A549 (cell line): ENCODE measurements around the gene RNU6-9. TPM values are rescaled to one million over a fixed set of nuclear protein-coding genes. Genes with fewer than 3 reads are reported as not detected.
A peak's percentile ranks its signal among the peaks of the same experiment; 100 is the strongest.

Experiments used
- ATAC-seq, 2 experiments: fragments of 200-7000 bp in 1 of 2; fragments of >200 bp in 1 of 2; cut with Nextera tagmentation in 1 of 2; cut with Tn5 transposase in 1 of 2; 3 replicates each; pipeline versions ENCODE4 v1.8.0 to v1.9.1; 2018 to 2020; ENCODE audit warnings: mild to moderate bottlenecking in 1 of 2, moderate library complexity in 1 of 2
- CTCF ChIA-PET: fragments of 300-600 bp; sonication (Branson Sonifier 250); formaldehyde crosslinking; extraction: SDS; loops from one replicate; lab custom pipeline; 2021; ENCODE audit warnings: antibody characterized with exemption, inconsistent platforms; lab: Yijun Ruan, JAX
- POLR2A ChIA-PET: fragments of 350-600 bp; formaldehyde crosslinking; extraction: SDS; loops from one replicate; lab custom pipeline; 2021; ENCODE audit warnings: antibody characterized with exemption, inconsistent platforms; lab: Yijun Ruan, JAX
- DNase-seq, 2 experiments: peaks; one replicate each; pipeline versions ENCODE4 v3.0.0 to v3.0.0-alpha.2; 2011 to 2016; ENCODE audit warnings: low read depth in 1 of 2, low spot score in 1 of 2
- FAIRE-seq: peaks from 2 replicates; lab custom pipeline; 2011; peaks lifted over from hg19 to GRCh38; lab: Jason Lieb, UNC
- H3K27ac ChIP-seq, 2 experiments: fragments of >200 bp; sonication (Bioruptor Twin); formaldehyde crosslinking; 3 replicates each; pipeline ENCODE4 v1.5.1; 2016 to 2017
- H3K4me1 ChIP-seq: fragments of >200 bp; sonication (Bioruptor Twin); formaldehyde crosslinking; 3 replicates; pipeline ENCODE4 v1.6.1; 2016
- H3K4me2 ChIP-seq: fragments of >200 bp; sonication (Bioruptor Twin); formaldehyde crosslinking; 3 replicates; pipeline ENCODE4 v1.6.1; 2016
- H3K4me3 ChIP-seq: fragments of >200 bp; sonication (Bioruptor Twin); formaldehyde crosslinking; 3 replicates; pipeline ENCODE4 v1.5.1; 2016
- H3K9me3 ChIP-seq: fragments of >200 bp; sonication (Bioruptor Twin); formaldehyde crosslinking; 3 replicates; pipeline ENCODE4 v1.6.1; 2016
- CHD2 ChIP-seq: fragments of 150-350 bp; IDR thresholded peaks from 2 replicates; pipeline ENCODE4 v1.6.1; 2014; ENCODE audit warnings: low read length; ENCODE audit not compliant: partially characterized antibody
- CHD4 ChIP-seq: fragments of 200-600 bp; sonication (generic); IDR thresholded peaks from 2 replicates; pipeline ENCODE4 v1.6.1; 2016; ENCODE audit warnings: antibody characterized with exemption, mild to moderate bottlenecking, borderline replicate concordance
- EHMT2 ChIP-seq: fragments of 200-600 bp; sonication (generic); IDR thresholded peaks from 2 replicates; pipeline ENCODE4 v1.6.1; 2016; ENCODE audit warnings: antibody characterized with exemption, low read depth, mild to moderate bottlenecking, moderate library complexity
- ESRRA ChIP-seq: fragments of 150-350 bp; IDR thresholded peaks from 2 replicates; pipeline ENCODE4 v1.6.1; 2014; ENCODE audit warnings: mild to moderate bottlenecking, low read length, borderline replicate concordance
- HOXA7 ChIP-seq: fragments of 250-450 bp; sonication (Bioruptor Pico); IDR thresholded peaks from 2 replicates; pipeline ENCODE4 v1.5.0; 2020; ENCODE audit warnings: mild to moderate bottlenecking, moderate library complexity
- HOXB13 ChIP-seq: fragments of 250-450 bp; sonication (Bioruptor Pico); IDR thresholded peaks from 2 replicates; pipeline ENCODE4 v1.5.0; 2020; ENCODE audit warnings: low read depth, mild to moderate bottlenecking, moderate library complexity
- JUN ChIP-seq, 2 experiments: fragments of >200 bp; sonication (Bioruptor Twin); formaldehyde crosslinking; IDR thresholded peaks; 2 replicates in 1 of 2; 3 replicates in 1 of 2; pipeline ENCODE4 v1.6.1; 2016 to 2017
- KDM1A ChIP-seq: fragments of 200-600 bp; sonication (generic); IDR thresholded peaks from 2 replicates; pipeline ENCODE4 v1.6.1; 2016; ENCODE audit warnings: low read depth, mild to moderate bottlenecking
- POLR2A ChIP-seq: IDR thresholded peaks from 2 replicates; pipeline ENCODE4 v1.6.1; 2012; ENCODE audit warnings: mild to moderate bottlenecking, low read length
- POLR2AphosphoS2 ChIP-seq: conservative IDR thresholded peaks from 2 replicates; pipeline ENCODE4 v1.6.1; 2012; ENCODE audit warnings: low read length, improper control_type of control experiment, inconsistent platforms
- TP53 ChIP-seq: fragments of 250-450 bp; sonication (Bioruptor Pico); IDR thresholded peaks from 2 replicates; pipeline ENCODE4 v1.5.0; 2021; ENCODE audit warnings: mild to moderate bottlenecking, moderate library complexity
- ZFP36 ChIP-seq: fragments of 450-650 bp; IDR thresholded peaks from 2 replicates; pipeline ENCODE4 v1.6.1; 2014; ENCODE audit warnings: borderline replicate concordance; ENCODE audit not compliant: partially characterized antibody
- WGBS: methylation state at CpG from one replicate; pipeline ENCODE4 v1.1.6; 2017; ENCODE audit errors: missing lambda C conversion rate; 5-methylcytosine and 5-hydroxymethylcytosine counted together
- polyA plus RNA-seq, 4 experiments: library from polyadenylated mRNA; depleted of rRNA in 3 of 4; stranded (reverse); fragments of >200 nt; fragmentation: RNase III in 1 of 4; extraction: RNeasy Plus Mini Kit Qiagen cat#74134 plus additional on column Dnase treatment in 1 of 4; gene quantifications; 2 replicates in 3 of 4; 3 replicates in 1 of 4; pipeline ENCODE4 v1.2.3, GENCODE V29; 2011 to 2017
- TF ChIP-seq, protein P1 (sequence below): IDR thresholded peaks from 2 replicates; pipeline ENCODE4 v1.6.1; 2012
- TF ChIP-seq, protein P2 (sequence below): fragments of 150-350 bp; IDR thresholded peaks from 2 replicates; pipeline ENCODE4 v1.6.1; 2014; ENCODE audit warnings: low read depth, mild to moderate bottlenecking, low read length
- TF ChIP-seq, protein P3 (sequence below): fragments of >200 bp; sonication (Bioruptor Twin); formaldehyde crosslinking; IDR thresholded peaks from 3 replicates; pipeline ENCODE4 v1.5.1; 2016
- TF ChIP-seq, protein P4 (sequence below): IDR thresholded peaks from 2 replicates; pipeline ENCODE4 v1.6.1; 2012
- TF ChIP-seq, protein P5 (sequence below): IDR thresholded peaks from 2 replicates; pipeline ENCODE4 v1.6.1; 2012; ENCODE audit warnings: low read depth, borderline replicate concordance
- TF ChIP-seq, protein P6 (sequence below): fragments of 450-650 bp; IDR thresholded peaks from 2 replicates; pipeline ENCODE4 v1.6.1; 2014; ENCODE audit warnings: antibody characterized with exemption

RNU6-9 gene
- polyA plus RNA-seq, 2 of the 4 experiments (the other 2 are of a cell fraction), result not detected

DNA sequence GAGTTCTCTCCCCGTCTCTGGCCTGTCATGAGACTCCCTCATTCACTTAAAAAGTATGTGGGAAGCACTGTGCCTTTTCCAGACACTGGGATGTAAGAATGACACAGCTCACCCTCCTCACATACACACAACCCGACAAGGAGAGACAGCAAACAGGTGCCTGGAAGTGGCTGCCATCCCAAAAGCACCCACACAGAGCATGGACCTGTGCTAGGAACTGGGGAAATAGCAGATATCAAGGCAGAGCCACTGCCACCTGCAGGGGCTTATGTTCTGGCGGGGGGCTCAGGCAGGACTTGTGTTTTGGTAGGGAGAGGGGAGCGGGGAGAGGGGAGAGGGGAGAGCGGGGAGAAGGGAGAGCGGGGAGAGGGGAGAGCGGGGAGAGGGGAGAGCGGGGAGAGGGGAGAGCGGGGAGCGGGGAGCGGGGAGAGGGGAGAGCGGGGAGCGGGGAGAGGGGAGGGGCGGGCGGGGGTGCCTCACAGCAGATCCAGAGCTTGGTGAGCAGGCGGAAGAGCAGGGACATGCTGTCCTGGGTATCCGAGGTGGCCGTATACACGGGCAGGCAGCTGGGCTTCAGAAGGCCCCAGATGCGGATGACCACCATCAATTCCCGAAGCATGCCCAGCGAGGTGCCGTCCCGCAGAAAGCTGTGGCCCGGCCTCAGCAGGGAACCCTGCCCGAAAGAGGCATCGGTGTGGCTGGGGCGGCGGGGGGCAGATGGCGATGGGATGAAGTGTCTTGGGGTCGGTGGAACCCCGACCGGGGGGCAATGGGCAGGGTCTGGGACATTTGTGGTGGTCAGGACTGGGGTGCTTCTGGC, 21.6 kb upstream of the RNU6-9 start:
- no peaks in the 10 kb centered on the region for H3K9me3 ChIP-seq
- peak overlapping the region; percentile 42 for H3K4me3 ChIP-seq
- CTCF ChIA-PET, result interaction anchor here (1.3 kb wide), 1 partner anchor 15 kb away, joined by 6 read pairs; no protein-coding TSS in a partner anchor
- POLR2A ChIA-PET, result no interaction called here
- ATAC-seq, result peak in 1 of 2 experiments; percentile 21; a peak in 2 of 6 replicates
- H3K27ac ChIP-seq, result peak overlapping the region; percentile 95 to 98
- 0 out of 2 replicates have a peak, but pooled peaks have one; percentile 18 for TF ChIP-seq POLR2A
- no peak for TF ChIP-seq HOXB13 (CRISPR knock-in tag)
- TF ChIP-seq JUN (IDR thresholded peaks at IDR 0.05), result 0 out of 5 replicates have a peak, but pooled peaks of 1 of the 2 experiments have one; percentile 8
- TF ChIP-seq, protein P1, sequence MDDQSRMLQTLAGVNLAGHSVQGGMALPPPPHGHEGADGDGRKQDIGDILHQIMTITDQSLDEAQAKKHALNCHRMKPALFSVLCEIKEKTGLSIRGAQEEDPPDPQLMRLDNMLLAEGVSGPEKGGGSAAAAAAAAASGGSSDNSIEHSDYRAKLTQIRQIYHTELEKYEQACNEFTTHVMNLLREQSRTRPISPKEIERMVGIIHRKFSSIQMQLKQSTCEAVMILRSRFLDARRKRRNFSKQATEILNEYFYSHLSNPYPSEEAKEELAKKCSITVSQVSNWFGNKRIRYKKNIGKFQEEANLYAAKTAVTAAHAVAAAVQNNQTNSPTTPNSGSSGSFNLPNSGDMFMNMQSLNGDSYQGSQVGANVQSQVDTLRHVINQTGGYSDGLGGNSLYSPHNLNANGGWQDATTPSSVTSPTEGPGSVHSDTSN, result no peak
- TF ChIP-seq TP53 (CRISPR knock-in tag), result no peak
- TF ChIP-seq HOXA7 (CRISPR knock-in tag), result no peak
- TF ChIP-seq CHD2, result no peak
- no peak for FAIRE-seq
- peak overlapping the region; percentile 99 for H3K4me2 ChIP-seq
- H3K4me1 ChIP-seq, result peaks cover 48% of the 10 kb centered on the region
- WGBS, result 8% methylated on average over 2 of the region's 33 CpGs
- DNase-seq, result peak in 1 of 2 experiments; percentile 58

DNA sequence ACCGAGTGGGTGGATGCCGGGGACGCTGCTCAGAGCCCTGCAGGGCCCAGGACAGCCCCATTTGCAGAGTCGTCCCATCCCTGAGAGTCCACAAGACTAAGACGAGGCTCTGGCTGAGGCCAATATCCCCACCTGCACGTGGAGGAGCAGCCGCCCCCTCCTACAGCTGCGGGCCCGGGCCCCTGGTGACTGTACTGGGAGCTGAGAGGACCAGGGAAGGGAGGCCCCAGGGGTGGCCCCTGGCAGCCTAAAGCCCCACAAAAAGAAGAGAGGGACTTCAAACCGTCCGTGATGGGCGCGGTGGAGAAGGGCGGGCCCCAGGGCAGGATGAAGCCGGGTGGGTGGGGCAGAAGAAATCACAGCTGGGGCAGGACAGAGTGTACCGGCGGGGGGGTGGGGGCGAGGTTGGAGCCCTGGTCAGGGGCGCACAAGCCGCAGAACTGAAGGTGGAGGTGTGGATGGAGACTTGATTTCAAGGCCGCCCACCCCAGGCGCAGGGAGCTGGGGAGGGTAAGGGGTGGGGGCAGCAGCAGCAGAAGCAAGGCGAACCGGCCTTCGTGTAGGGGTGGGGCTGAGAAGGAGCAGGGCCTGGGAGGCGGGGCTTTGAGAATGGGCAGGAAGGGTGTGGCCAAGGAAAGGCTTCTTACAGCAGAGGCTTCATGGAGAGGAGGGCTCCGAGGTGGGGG, 20.9 kb upstream of the RNU6-9 start:
- WGBS, result 8% methylated on average over 5 of the region's 27 CpGs

DNA sequence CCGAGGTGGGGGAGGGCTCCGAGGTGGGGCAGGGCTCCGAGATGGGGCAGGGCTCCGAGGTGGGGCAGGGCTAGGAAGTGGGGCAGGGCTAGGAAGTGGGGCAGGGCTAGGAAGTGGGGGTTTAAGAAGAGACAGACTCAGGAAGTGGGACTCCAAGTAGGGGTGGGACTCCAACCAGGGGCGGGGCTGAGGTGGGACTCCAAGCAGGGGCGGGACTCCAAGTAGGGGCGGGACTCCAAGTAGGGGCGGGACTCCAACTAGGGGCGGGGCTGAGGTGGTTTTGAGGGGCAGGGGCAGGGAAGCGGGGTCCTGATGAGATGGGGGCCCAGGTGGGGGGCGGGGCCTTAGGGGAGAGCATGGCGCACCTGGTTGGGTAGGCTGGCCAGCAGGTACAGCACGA, 20.2 kb upstream of the RNU6-9 start:
- ATAC-seq (peak; percentile 42 to 67), DNase-seq (peak in 1 of 2 experiments; percentile 87), FAIRE-seq (no peak)
- ChIA-PET CTCF (interaction anchor here (1.3 kb wide), 2 partner anchors 17 to 24 kb away, joined by 3 to 6 read pairs; no protein-coding TSS in a partner anchor), POLR2A (no interaction called here)
- peaks cover 48% of the 10 kb centered on the region for H3K4me1 ChIP-seq
- no peaks in the 10 kb centered on the region for H3K9me3 ChIP-seq
- peak overlapping the region; percentile 99; the same call in 1 of the 3 replicates for H3K4me2 ChIP-seq
- TF ChIP-seq CHD4, result no peak
- TF ChIP-seq, protein P2, sequence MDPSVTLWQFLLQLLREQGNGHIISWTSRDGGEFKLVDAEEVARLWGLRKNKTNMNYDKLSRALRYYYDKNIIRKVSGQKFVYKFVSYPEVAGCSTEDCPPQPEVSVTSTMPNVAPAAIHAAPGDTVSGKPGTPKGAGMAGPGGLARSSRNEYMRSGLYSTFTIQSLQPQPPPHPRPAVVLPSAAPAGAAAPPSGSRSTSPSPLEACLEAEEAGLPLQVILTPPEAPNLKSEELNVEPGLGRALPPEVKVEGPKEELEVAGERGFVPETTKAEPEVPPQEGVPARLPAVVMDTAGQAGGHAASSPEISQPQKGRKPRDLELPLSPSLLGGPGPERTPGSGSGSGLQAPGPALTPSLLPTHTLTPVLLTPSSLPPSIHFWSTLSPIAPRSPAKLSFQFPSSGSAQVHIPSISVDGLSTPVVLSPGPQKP, result no peak
- TF ChIP-seq, protein P3, sequence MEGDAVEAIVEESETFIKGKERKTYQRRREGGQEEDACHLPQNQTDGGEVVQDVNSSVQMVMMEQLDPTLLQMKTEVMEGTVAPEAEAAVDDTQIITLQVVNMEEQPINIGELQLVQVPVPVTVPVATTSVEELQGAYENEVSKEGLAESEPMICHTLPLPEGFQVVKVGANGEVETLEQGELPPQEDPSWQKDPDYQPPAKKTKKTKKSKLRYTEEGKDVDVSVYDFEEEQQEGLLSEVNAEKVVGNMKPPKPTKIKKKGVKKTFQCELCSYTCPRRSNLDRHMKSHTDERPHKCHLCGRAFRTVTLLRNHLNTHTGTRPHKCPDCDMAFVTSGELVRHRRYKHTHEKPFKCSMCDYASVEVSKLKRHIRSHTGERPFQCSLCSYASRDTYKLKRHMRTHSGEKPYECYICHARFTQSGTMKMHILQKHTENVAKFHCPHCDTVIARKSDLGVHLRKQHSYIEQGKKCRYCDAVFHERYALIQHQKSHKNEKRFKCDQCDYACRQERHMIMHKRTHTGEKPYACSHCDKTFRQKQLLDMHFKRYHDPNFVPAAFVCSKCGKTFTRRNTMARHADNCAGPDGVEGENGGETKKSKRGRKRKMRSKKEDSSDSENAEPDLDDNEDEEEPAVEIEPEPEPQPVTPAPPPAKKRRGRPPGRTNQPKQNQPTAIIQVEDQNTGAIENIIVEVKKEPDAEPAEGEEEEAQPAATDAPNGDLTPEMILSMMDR, result no peak
- peak overlapping the region; percentile 95 to 98; a peak in 5 of 6 replicates for H3K27ac ChIP-seq
- WGBS, result 83% methylated on average over 2 of the region's 13 CpGs
- H3K4me3 ChIP-seq, result no peak overlapping the region

More for the DNA sequence above, 20.9 kb upstream of the RNU6-9 start:
- ATAC-seq (peak; percentile 70 to 80), FAIRE-seq (no peak), DNase-seq (peak in 1 of 2 experiments; percentile 93)
- H3K4me1 ChIP-seq, result peaks cover 48% of the 10 kb centered on the region
- H3K9me3 ChIP-seq, result no peaks in the 10 kb centered on the region
- ChIA-PET CTCF (interaction anchor here (1.3 kb wide), 1 partner anchor 16 kb away, joined by 6 read pairs; no protein-coding TSS in a partner anchor), POLR2A (no interaction called here)
- peak overlapping the region; percentile 42; the same call in 2 of the 3 replicates for H3K4me3 ChIP-seq
- no peak for TF ChIP-seq ESRRA
- no peak for TF ChIP-seq KDM1A
- TF ChIP-seq POLR2AphosphoS2, result no peak
- TF ChIP-seq, protein P4, sequence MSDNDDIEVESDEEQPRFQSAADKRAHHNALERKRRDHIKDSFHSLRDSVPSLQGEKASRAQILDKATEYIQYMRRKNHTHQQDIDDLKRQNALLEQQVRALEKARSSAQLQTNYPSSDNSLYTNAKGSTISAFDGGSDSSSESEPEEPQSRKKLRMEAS, result peak; percentile 55; the same call in 1 of the 2 replicates
- TF ChIP-seq EHMT2, result no peak
- TF ChIP-seq, protein P5, sequence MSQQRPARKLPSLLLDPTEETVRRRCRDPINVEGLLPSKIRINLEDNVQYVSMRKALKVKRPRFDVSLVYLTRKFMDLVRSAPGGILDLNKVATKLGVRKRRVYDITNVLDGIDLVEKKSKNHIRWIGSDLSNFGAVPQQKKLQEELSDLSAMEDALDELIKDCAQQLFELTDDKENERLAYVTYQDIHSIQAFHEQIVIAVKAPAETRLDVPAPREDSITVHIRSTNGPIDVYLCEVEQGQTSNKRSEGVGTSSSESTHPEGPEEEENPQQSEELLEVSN, result peak; percentile 33; the same call in 1 of the 2 replicates
- TF ChIP-seq ZFP36, result no peak
- TF ChIP-seq, protein P6, sequence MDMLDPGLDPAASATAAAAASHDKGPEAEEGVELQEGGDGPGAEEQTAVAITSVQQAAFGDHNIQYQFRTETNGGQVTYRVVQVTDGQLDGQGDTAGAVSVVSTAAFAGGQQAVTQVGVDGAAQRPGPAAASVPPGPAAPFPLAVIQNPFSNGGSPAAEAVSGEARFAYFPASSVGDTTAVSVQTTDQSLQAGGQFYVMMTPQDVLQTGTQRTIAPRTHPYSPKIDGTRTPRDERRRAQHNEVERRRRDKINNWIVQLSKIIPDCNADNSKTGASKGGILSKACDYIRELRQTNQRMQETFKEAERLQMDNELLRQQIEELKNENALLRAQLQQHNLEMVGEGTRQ, result no peak
- TF ChIP-seq, all 56 proteins: peak for 2
- Histone ChIP-seq H3K4me2 (peak overlapping the region; percentile 99), H3K27ac (peak overlapping the region; percentile 95 to 98)
